Neutrophil (primary cell): ENCODE results near the gene TIAM1.

Experiments
- H3K27ac ChIP-seq: fragments of 200-600 bp; sonication (generic); 2 replicates; pipeline ENCODE4 v1.5.1; 2016; ENCODE audit warnings: mild to moderate bottlenecking, moderate library complexity
- H3K27me3 ChIP-seq: fragments of 200-600 bp; sonication (generic); 2 replicates; pipeline ENCODE4 v1.6.0; 2016; ENCODE audit warnings: mild to moderate bottlenecking
- H3K36me3 ChIP-seq: fragments of 200-600 bp; sonication (generic); 2 replicates; pipeline ENCODE4 v1.5.1; 2017
- H3K4me1 ChIP-seq, 2 experiments: fragments of 200-600 bp in 1 of 2; sonication (generic) in 1 of 2; 1 replicate in 1 of 2; 2 replicates in 1 of 2; pipeline versions ENCODE4 v1.5.1 to v1.6.1; 2013 to 2016; ENCODE audit warnings: low read depth in 1 of 2, low read length in 1 of 2, mild to moderate bottlenecking in 1 of 2, moderate library complexity in 1 of 2; ENCODE audit not compliant: control insufficient read depth in 1 of 2, insufficient read depth in 1 of 2
- H3K4me3 ChIP-seq, 2 experiments: fragments of 200-600 bp in 1 of 2; sonication (generic) in 1 of 2; 1 replicate in 1 of 2; 2 replicates in 1 of 2; pipeline ENCODE4 v1.5.1; 2013 to 2016; ENCODE audit warnings: low read depth in 1 of 2, low read length in 1 of 2, mild to moderate bottlenecking in 1 of 2, moderate library complexity in 1 of 2
- H3K9me3 ChIP-seq: fragments of 200-600 bp; sonication (generic); 2 replicates; pipeline ENCODE4 v1.5.1; 2016
- TF ChIP-seq, protein P1 (sequence below): fragments of 200-600 bp; sonication (generic); IDR thresholded peaks from 2 replicates; pipeline ENCODE4 v1.5.1; 2016; ENCODE audit warnings: antibody characterized with exemption

TIAM1 gene

DNA sequence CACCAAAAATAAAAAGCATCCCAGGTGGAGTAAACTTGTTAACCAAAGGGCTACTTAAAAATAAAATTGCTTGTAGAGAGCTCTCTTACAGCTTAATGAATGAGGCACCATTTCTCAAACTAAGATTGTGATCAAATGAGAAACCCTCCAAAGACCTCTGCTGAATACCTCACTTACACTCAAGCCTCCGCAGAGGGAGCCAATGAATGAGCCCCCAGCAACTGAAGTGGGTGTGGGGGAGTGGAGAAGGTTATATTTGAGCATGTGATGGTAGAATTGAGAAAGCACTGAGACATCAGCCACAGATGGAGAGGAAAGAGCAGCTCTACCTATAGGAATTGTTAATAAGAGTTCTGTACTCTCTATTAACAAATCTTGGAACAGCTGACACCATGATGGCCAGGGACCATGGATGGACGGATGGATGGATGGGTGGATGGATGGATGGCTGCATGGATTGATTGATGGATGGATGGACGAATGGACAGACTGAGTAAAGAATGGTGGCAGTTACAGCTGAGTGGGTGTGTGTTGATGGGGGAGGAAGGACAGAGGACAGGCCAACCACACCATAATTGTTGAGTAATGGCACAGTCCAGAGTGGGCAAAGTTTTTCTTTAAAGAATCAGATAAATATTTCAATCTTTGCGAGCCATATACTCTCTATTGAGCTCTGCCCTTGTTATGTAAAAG lies 20.3 kb upstream of the TIAM1 start:
- Histone ChIP-seq H3K9me3 (no peaks in the 10 kb centered on the region), H3K27me3 (peaks cover 5% of the 10 kb centered on the region), H3K36me3 (no peaks in the 10 kb centered on the region), H3K4me3 (no peak overlapping the region), H3K4me1 (no peaks in the 10 kb centered on the region), H3K27ac (no peak overlapping the region)
- TF ChIP-seq, protein P1, sequence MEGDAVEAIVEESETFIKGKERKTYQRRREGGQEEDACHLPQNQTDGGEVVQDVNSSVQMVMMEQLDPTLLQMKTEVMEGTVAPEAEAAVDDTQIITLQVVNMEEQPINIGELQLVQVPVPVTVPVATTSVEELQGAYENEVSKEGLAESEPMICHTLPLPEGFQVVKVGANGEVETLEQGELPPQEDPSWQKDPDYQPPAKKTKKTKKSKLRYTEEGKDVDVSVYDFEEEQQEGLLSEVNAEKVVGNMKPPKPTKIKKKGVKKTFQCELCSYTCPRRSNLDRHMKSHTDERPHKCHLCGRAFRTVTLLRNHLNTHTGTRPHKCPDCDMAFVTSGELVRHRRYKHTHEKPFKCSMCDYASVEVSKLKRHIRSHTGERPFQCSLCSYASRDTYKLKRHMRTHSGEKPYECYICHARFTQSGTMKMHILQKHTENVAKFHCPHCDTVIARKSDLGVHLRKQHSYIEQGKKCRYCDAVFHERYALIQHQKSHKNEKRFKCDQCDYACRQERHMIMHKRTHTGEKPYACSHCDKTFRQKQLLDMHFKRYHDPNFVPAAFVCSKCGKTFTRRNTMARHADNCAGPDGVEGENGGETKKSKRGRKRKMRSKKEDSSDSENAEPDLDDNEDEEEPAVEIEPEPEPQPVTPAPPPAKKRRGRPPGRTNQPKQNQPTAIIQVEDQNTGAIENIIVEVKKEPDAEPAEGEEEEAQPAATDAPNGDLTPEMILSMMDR = no peak

DNA sequence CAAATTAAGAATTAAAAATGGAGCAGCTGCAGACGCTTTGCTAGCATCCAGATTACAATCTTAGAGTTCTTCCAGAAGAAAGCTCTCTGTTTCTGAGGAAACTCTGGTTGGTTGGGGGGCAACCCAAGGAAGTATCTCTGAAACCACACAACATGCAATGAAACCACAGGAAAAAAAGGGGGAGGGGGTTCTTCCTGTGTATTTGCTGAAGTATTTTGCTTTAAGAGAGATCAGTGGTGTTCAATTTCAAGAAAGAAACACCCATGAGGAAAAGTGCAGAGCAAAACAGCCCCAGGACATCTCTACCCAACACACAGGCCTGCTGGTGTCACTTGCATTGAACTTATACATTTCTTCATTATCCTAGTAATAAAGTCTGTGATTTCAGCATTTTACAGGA lies 19.7 kb upstream of the TIAM1 start:
- no peaks in the 10 kb centered on the region for H3K4me1 ChIP-seq
- H3K27me3 ChIP-seq = peaks cover 5% of the 10 kb centered on the region
- no peak overlapping the region for H3K4me3 ChIP-seq
- TF ChIP-seq, protein P1 = no peak
- H3K36me3 ChIP-seq = no peaks in the 10 kb centered on the region
- no peaks in the 10 kb centered on the region for H3K9me3 ChIP-seq
- no peak overlapping the region for H3K27ac ChIP-seq

DNA sequence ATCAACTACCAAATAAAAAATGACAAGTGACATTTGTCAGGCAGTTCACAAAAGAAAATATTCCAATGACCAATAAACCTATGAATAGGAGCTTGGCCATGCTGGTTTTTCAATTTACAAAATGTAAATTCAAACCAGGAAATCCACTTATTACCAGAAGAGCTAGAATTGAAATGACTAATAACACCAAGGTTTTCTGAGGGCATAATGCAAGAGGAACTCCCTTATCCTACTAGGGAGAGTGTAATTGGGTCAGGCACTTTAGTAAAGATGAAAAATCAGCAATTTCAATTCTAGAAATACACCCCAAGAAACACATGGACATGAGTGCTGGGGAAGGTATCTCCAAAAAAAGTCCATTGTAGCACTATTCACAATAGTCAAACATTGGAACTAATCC lies 16.7 kb upstream of the TIAM1 start:
- Histone ChIP-seq H3K27me3 (peaks cover 5% of the 10 kb centered on the region), H3K4me3 (no peak overlapping the region), H3K9me3 (no peaks in the 10 kb centered on the region), H3K36me3 (no peaks in the 10 kb centered on the region), H3K4me1 (no peaks in the 10 kb centered on the region), H3K27ac (no peak overlapping the region)
- TF ChIP-seq, protein P1 = no peak

DNA sequence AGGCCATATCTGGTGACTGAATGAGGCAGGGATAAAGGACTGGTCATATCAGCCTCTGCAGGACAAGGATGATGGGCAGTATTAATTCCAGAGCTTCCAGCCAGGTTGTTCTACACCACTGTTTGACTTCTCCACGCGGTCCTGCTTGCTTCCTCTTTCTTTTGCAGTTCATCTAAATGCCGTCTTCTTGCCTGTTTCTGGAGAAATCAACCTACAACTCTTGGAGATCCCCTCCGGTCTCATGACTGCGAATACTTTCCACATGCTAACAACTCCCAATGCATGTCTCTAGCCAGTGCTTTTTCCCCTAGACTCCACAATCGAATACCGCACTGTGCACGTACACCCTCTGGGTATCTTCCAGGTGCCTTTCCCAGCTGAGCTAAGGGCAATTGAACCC lies 14.1 kb upstream of the TIAM1 start:
- Histone ChIP-seq H3K27me3 (peaks cover 5% of the 10 kb centered on the region), H3K36me3 (no peaks in the 10 kb centered on the region), H3K4me1 (no peaks in the 10 kb centered on the region), H3K4me3 (no peak overlapping the region), H3K27ac (no peak overlapping the region), H3K9me3 (no peaks in the 10 kb centered on the region)
- TF ChIP-seq, protein P1 = no peak

DNA sequence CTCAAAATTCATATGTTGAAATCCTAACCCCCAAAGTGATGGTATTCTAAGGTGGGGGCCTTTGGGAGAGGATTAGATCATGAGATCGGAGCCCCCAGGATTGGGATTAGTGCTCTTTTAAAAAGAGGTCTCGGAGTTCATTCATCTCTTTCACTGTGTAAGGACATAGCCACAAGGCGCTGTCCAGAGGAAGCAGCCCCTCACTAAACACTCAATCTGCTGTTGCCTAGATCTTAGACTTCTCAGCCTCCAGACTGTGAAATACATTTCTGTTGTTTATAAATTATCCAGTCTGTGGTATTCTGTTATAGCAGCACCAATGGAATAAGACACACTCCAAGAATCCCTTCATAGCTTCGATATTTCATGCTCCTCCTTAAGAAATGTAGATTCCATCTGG lies 12.4 kb upstream of the TIAM1 start:
- H3K9me3 ChIP-seq = no peaks in the 10 kb centered on the region
- H3K4me1 ChIP-seq = no peaks in the 10 kb centered on the region
- peaks cover 4% of the 10 kb centered on the region for H3K27me3 ChIP-seq
- no peak overlapping the region for H3K4me3 ChIP-seq
- H3K27ac ChIP-seq = no peak overlapping the region
- H3K36me3 ChIP-seq = no peaks in the 10 kb centered on the region
- TF ChIP-seq, protein P1 = no peak
